CD4-positive, alpha-beta T cell treated with Interleukin-4 for 4 hours (primary cell): ENCODE measurements around the gene KLHL28.

Experiments used
- DNase-seq: peaks from one replicate; pipeline ENCODE4 v3.0.0-alpha.2; 2020

The KLHL28 gene, protein sequence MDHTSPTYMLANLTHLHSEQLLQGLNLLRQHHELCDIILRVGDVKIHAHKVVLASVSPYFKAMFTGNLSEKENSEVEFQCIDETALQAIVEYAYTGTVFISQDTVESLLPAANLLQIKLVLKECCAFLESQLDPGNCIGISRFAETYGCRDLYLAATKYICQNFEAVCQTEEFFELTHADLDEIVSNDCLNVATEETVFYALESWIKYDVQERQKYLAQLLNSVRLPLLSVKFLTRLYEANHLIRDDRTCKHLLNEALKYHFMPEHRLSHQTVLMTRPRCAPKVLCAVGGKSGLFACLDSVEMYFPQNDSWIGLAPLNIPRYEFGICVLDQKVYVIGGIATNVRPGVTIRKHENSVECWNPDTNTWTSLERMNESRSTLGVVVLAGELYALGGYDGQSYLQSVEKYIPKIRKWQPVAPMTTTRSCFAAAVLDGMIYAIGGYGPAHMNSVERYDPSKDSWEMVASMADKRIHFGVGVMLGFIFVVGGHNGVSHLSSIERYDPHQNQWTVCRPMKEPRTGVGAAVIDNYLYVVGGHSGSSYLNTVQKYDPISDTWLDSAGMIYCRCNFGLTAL

DNA sequence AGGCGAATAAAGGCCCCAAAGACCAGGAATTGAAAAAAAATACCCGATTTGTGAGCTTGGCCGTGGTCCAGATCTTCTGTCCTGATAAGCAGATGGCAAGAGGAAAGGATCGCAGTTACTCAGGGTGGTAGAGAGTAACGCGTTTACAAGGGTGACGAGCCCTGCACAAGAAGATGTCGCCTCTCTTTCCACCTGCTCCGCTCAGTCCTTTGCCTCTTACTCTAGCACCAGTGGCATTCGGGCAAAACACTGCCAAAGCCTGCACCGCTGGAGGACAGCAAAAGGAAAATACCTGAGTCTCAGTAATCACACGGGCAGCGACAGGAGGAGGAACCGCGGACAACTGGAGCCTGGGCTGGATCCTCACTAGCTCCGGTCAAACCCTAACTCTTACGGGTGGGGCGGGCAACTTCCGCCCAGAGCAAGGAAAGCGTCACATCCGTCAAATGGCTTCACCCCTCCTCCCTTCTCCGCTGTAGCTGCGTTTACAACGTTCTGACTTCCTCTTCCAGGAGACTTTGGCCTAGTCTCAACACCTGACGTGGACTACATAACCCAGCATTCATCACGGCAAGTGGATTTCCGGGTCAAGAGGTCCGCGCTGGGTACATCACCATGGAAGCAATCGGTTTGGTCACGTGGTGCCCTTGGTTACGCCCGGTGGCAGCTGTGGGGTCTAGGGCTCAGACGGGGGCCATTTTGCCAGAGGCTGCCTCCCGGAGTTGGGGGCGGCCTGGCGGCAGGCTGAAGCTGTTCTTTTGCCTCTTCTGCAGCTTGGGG is at the start of gene KLHL28, which contains the start of gene TOGARAM1:
TSS of gene KLHL28 (minus strand) at position 394 of the 780 bp plus-strand sequence. CDS start 16,019 bp downstream, outside the sequence.
TSS of gene TOGARAM1 (plus strand) at position 637 of the 780 bp plus-strand sequence. CDS start 232 bp downstream, outside the sequence.
- DNase-seq: peak; percentile 99

GRCh38 chr14:45003924-45004323 is 42.2 kb upstream of the KLHL28 start:
- no peak for DNase-seq

- no peak for DNase-seq
These were observed 34.1 kb upstream of the KLHL28 start for GRCh38 chr14:44995770-44996294.

- DNase-seq: no peak
These were observed 33.4 kb upstream of the KLHL28 start for GRCh38 chr14:44995196-44995595.

DNA sequence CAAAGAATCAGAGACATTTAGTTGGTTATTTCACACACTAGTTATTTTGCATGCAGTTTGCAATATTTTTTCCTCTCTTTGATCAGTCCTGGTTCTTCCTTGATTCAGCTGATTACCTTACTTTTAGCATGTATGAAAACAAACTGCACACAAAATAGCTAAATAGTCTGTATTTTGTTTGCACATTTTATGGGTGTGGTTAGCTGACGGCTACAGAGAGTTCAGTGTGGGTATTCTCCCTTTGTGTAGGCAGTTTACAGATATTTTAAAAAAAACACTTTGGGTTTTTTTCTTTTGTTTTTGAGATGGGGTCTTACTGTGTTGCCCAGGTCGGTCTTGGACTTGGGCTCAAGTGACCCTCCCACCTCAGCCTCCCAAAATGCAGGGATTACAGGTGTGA is 28.8 kb upstream of the KLHL28 start:
- no peak for DNase-seq

DNA sequence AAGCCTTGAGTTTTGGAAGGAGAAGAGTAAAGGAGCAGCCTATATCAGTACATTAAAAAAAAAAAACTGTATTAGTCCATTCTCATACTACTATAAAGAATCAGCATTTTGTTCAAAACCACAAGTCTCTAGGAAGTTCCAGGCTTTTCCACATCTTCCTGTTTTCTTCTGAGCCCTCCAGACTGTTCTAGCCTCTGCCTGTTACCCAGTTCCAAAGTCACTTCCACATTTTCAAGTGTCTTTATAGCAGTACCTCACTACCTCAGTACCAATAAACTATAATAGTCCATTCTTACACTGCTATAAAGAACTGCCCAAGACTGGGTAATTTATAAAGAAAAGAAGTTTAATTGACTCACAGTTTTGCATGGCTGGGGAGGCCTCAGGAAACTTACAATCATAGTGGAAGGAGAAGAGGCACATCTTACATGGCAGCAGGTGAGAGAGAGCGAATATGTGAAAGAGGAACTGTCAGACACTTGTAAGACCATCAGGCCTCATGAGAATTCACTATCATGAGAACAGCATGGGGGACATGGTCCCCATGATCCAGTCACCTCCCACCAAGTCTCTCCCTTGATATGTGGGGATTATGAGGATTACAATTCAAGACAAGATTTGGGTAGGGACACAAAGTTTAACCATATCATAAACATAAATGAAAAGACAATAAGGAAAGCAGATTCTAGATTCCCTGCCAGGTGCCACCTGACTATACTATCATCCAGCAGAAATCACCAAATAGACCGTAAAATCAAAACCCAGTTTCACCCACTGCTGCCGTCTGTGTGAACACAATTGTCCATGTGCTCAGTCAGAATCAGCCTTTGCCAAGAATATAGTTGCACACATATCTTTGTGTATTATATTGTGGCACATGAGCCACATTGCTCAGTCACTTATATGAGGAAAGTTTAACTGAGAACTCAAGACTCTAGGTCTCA is 28.0 kb upstream of the KLHL28 start:
- no peak for DNase-seq

- DNase-seq: no peak
These were observed 26.9 kb upstream of the KLHL28 start for GRCh38 chr14:44988694-44989093.

DNA sequence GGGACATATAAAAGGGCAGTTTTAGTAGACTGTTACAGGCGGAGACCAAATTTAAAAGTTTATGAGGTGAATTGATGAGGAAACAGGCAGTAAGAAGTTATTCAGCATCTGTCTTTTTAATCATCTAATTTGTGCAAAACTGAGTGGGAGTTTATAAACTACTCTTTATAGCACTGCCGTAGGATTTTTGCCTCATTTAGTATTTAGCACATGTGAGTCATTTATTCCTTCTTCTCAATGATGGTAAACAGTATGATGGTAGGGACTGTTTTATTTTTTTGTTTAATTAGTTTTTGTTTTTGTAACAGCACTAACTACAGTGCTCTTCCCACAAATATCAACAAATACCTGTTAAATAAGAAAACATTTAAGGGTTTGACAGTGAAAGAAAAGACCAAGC is 20.8 kb upstream of the KLHL28 start:
- no peak for DNase-seq

GRCh38 chr14:44981198-44981597 is 19.5 kb upstream of the KLHL28 start:
- DNase-seq: no peak

- DNase-seq: no peak
These were observed 18.1 kb upstream of the KLHL28 start for GRCh38 chr14:44979740-44980356.

GRCh38 chr14:44979273-44979672 is 17.5 kb upstream of the KLHL28 start:
- no peak for DNase-seq

- DNase-seq: no peak
These were observed 9.7 kb upstream of the KLHL28 start for GRCh38 chr14:44971459-44971858.

GRCh38 chr14:44970907-44971306 is 9.2 kb upstream of the KLHL28 start:
- no peak for DNase-seq

- no peak for DNase-seq
These were observed 7.0 kb upstream of the KLHL28 start for GRCh38 chr14:44968714-44969113.

DNA sequence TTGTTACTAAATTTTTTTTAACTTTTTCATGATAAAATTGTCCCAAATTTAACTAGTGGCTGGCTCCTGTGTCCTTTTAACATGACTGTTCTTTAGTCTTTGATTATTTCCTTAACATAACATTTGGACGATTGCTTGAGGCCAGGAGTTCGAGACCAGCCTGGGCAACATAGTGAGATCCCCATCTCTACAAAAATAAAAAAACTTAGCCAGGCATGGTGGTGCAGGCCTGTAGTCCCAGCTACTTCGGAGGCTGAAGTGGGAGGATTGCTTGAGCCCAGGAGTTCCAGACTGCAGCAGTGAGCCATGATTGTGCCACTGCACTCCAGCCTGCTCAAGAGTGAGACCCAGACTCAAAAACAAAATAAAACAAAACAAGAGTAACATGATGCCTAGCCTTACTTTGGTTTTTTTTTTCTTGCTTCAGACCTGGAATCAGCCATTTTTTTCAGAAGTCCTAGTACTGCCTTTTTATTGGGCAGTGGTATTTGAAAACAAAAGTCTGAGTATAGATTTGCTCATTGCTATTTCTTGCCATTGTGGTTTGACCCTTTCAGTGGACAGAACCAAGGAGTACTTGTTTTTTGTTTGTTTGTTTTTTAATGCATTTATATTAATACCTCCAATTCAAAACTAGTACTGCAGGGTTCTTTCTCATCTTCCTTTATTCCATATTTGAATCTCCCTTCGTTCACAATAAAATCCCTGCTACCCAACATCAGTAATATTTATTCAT is 5.0 kb upstream of the KLHL28 start:
- DNase-seq: no peak

- no peak for DNase-seq
These were observed 2.1 kb upstream of the KLHL28 start for GRCh38 chr14:44963775-44964380.

GRCh38 chr14:44963044-44963528 is 1.3 kb upstream of the KLHL28 start:
- no peak for DNase-seq

DNA sequence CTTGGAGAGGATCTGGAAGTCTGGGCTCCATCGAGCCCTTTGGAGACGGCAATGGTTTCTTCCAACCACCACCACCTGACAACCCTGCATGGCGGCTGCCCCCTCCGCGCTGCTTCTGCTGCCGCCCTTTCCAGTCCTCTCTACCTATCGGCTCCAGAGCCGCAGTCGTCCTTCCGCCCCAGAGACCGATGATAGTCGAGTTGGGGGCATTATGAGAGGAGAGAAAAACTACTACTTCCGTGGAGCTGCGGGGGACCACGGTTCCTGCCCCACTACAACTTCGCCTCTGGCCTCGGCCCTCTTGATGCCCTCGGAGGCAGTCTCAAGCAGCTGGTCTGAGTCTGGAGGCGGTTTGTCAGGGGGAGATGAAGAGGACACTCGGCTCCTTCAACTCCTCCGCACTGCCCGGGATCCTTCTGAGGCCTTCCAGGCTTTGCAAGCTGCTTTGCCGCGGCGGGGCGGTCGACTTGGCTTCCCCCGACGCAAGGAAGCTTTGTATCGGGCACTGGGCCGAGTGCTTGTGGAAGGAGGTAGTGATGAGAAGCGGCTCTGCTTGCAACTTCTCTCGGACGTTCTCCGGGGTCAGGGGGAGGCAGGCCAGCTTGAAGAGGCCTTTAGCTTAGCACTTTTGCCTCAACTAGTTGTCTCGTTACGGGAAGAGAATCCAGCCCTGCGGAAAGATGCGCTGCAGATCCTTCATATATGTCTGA is 742 bp upstream of the KLHL28 start:
- peak; percentile 8 for DNase-seq

DNA sequence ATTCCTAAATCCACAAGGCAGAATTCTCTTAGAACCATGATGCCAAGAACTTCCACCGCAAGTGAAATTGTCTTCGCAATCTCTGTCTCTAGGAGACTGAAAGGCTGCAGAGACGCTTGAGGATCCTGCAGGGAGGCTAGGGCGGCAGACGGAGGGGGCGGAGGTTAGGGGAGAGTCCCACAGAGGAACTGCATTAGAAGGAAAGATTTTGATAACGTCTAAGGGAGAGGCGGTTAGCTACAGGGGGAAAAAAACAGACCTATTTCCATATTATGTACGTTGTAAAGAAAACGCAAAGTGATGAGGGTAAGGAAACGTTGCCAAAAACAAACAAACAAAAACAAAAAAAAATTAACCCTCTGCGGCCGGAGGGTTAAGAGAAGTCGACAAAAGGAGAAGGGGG is 595 bp downstream of the KLHL28 start:
- DNase-seq: peak; percentile 64

GRCh38 chr14:44960646-44961045 is 1.1 kb downstream of the KLHL28 start:
- no peak for DNase-seq
